Astrocyte of the spinal cord (primary cell): ENCODE data around the gene DNMBP.

Experiments used
- DNase-seq: peaks from one replicate; pipeline ENCODE4 v3.0.0; 2011; ENCODE audit warnings: low read depth, low spot score
- H3K4me3 ChIP-seq: 2 replicates; pipeline ENCODE4 v1.5.1; 2011; ENCODE audit warnings: low read depth, mild to moderate bottlenecking, low read length, moderate library complexity
- in situ Hi-C: cut with HindIII; loops from 2 replicates; pipeline ENCODE4 v1.10.0; 2017; ENCODE audit warnings: low sequenced_read_pairs
- TF ChIP-seq, protein P1 (sequence below): IDR thresholded peaks from 2 replicates; pipeline ENCODE4 v1.5.1; 2012; ENCODE audit warnings: low read depth, mild to moderate bottlenecking, low read length, inconsistent platforms

Gene DNMBP

GRCh38 chr10:99979066-99979685, 30.6 kb downstream of the DNMBP start:
- TF ChIP-seq, protein P1, sequence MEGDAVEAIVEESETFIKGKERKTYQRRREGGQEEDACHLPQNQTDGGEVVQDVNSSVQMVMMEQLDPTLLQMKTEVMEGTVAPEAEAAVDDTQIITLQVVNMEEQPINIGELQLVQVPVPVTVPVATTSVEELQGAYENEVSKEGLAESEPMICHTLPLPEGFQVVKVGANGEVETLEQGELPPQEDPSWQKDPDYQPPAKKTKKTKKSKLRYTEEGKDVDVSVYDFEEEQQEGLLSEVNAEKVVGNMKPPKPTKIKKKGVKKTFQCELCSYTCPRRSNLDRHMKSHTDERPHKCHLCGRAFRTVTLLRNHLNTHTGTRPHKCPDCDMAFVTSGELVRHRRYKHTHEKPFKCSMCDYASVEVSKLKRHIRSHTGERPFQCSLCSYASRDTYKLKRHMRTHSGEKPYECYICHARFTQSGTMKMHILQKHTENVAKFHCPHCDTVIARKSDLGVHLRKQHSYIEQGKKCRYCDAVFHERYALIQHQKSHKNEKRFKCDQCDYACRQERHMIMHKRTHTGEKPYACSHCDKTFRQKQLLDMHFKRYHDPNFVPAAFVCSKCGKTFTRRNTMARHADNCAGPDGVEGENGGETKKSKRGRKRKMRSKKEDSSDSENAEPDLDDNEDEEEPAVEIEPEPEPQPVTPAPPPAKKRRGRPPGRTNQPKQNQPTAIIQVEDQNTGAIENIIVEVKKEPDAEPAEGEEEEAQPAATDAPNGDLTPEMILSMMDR: no peak
- in situ Hi-C loops: no loop called here
- DNase-seq: no peak
- no peak overlapping the region for H3K4me3 ChIP-seq

GRCh38 chr10:99977916-99978315, 31.8 kb downstream of the DNMBP start:
- no peak overlapping the region for H3K4me3 ChIP-seq
- no peak for DNase-seq
- in situ Hi-C loops: no loop called here
- TF ChIP-seq, protein P1: no peak

DNA sequence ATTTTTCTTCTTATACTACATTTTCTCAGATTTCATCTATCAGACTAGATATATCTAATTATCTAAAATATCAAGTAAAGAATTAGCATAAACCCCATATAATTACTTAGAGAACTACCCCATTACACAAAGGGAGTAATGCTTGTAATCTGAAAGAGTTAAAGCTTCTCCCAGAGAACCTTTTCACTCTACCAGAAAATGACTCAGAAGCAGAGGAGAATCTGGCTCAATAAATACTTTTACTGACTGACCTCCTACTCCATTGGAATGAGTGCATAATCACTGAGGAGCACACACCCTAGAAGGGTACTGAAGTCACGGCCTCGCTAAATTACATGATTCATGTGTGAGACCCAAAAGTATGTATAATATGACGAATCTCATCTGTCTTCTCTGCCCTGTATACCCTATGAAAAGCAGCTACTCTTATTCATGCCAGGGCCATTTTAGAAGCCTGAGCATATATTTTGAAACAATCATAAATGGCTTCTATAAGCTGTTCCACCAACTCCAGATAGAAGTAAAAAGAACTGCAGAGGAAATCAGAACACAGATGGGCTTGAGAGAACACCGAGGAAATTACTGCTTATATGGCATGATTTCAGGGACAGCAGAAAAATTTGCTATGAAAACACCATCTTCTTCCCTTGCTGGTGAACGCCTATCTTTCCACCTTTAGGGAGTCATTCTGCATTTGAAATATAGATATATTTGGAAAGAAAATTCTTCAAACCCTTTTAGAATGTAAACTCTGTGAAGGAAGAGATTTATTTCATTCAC, 32.7 kb downstream of the DNMBP start:
- in situ Hi-C loops: no loop called here
- TF ChIP-seq, protein P1: no peak
- H3K4me3 ChIP-seq: no peak overlapping the region
- DNase-seq: peak; percentile 96

DNA sequence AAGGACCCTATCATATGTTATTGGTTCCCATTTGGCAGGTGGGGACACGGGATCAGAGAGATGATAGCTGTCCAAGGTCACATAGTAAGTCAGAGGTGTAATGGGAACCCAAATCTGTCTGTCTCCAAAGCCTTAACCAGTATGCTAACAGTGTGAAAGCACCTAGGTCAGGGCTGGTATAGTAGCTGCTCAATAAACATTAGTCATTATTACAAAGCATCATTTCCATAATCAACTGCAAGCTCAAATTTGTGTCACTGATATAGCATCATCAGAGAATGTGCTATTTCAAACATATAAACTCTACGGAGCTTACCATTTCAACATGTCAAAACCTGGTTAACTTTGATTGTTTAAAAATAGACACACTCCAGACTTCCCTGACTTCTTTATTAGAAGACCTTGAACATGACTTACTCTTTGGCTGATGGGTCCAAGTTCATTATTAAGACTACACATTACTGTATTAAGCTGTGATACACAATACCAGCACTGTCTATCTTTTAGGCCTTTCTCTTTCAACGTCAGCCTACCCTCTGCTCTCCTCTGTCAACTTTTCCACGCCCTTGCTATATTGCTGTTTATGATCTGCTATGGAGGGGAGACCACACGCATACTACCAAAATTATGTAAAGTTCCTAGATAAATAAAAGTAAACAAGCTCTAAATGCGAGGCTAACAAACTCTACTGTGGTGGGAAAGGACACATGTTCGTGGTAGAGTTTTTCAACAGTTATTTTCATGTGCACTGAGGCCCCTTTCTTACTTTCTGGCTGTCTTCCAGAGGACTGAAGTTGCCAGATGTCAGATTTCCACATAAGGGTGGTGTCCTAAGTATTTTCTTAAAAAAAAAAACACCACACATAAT, 33.6 kb downstream of the DNMBP start:
- in situ Hi-C loops: no loop called here
- H3K4me3 ChIP-seq: no peak overlapping the region
- peak; percentile 75 for DNase-seq
- TF ChIP-seq, protein P1: no peak

GRCh38 chr10:99975106-99975829, 34.5 kb downstream of the DNMBP start:
- TF ChIP-seq, protein P1: no peak
- no peak overlapping the region for H3K4me3 ChIP-seq
- in situ Hi-C loops: no loop called here
- DNase-seq: no peak

DNA sequence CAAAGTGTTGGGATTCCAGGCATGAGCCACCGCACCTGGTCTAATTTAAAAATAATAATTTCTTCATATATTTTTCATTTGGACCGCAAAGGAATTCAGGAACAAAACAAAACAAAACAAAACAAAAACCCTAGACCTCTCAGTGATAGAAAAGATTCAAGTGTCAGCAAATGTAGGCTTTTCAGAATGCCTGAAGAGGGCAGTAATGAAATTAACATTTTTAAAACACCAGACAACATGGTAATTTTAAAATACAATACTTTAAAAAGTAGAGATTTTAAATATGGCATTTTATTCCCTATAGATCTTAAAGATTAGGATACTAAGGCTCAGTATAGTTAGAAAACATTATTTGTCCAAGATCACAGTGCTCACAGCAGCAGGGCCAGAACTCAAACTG, 36.6 kb downstream of the DNMBP start:
- no peak overlapping the region for H3K4me3 ChIP-seq
- DNase-seq: no peak
- TF ChIP-seq, protein P1: peak; percentile 44
- in situ Hi-C loops: no loop called here
